ENCODE measurements around the gene KIAA1614.
A peak's percentile ranks its signal among the peaks of the same experiment; 100 is the strongest.

The KIAA1614 gene

DNA sequence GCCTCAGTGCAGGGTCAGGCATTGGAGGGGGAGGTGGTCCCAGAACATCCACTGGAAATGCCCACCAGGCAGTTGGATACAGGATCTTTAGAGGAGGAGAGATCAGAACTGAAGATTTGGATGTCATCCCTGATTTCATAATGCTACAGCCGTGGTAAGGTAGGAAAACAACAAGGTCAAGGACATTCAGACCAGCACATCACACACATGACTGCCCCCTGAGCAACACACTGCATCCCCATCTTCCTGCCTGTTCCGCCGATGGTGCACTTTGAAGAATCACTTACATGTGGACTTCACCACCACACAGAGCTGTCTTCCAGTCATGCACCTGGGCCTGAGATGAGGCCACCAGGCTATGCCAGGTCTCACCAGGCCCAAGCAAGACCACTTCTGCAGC, 16.7 kb downstream of the KIAA1614 start:
- no peak for TF ChIP-seq ARNTL (CRISPR knock-in tag; IDR thresholded peaks at IDR 0.05; ENCODE audit: borderline replicate concordance, low read depth)
- TF ChIP-seq RARB (CRISPR knock-in tag; IDR thresholded peaks at IDR 0.05), result no peak
- no peak for TF ChIP-seq PPARA (CRISPR knock-in tag; IDR thresholded peaks at IDR 0.05; ENCODE audit: borderline replicate concordance)
- no peak for TF ChIP-seq ZNF565 (CRISPR knock-in tag; conservative IDR thresholded peaks at IDR 0.05; ENCODE audit: low read depth)
- TF ChIP-seq CSDC2 (CRISPR knock-in tag; IDR thresholded peaks at IDR 0.05), result no peak
- no peak for TF ChIP-seq ZFP30 (CRISPR knock-in tag; IDR thresholded peaks at IDR 0.05)
- TF ChIP-seq, protein P1, sequence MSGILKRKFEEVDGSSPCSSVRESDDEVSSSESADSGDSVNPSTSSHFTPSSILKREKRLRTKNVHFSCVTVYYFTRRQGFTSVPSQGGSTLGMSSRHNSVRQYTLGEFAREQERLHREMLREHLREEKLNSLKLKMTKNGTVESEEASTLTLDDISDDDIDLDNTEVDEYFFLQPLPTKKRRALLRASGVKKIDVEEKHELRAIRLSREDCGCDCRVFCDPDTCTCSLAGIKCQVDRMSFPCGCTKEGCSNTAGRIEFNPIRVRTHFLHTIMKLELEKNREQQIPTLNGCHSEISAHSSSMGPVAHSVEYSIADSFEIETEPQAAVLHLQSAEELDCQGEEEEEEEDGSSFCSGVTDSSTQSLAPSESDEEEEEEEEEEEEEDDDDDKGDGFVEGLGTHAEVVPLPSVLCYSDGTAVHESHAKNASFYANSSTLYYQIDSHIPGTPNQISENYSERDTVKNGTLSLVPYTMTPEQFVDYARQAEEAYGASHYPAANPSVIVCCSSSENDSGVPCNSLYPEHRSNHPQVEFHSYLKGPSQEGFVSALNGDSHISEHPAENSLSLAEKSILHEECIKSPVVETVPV (CRISPR knock-in tag; IDR thresholded peaks at IDR 0.05), result no peak
- TF ChIP-seq OSR1 (CRISPR knock-in tag; IDR thresholded peaks at IDR 0.05), result no peak
- TF ChIP-seq, protein P2, sequence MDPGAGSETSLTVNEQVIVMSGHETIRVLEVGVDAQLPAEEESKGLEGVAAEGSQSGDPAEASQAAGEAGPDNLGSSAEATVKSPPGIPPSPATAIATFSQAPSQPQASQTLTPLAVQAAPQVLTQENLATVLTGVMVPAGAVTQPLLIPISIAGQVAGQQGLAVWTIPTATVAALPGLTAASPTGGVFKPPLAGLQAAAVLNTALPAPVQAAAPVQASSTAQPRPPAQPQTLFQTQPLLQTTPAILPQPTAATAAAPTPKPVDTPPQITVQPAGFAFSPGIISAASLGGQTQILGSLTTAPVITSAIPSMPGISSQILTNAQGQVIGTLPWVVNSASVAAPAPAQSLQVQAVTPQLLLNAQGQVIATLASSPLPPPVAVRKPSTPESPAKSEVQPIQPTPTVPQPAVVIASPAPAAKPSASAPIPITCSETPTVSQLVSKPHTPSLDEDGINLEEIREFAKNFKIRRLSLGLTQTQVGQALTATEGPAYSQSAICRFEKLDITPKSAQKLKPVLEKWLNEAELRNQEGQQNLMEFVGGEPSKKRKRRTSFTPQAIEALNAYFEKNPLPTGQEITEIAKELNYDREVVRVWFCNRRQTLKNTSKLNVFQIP (CRISPR knock-in tag; IDR thresholded peaks at IDR 0.05; ENCODE audit: borderline replicate concordance, low read depth), result no peak
- TF ChIP-seq ISL1 (CRISPR knock-in tag; IDR thresholded peaks at IDR 0.05), result no peak
- TF ChIP-seq, protein P3, sequence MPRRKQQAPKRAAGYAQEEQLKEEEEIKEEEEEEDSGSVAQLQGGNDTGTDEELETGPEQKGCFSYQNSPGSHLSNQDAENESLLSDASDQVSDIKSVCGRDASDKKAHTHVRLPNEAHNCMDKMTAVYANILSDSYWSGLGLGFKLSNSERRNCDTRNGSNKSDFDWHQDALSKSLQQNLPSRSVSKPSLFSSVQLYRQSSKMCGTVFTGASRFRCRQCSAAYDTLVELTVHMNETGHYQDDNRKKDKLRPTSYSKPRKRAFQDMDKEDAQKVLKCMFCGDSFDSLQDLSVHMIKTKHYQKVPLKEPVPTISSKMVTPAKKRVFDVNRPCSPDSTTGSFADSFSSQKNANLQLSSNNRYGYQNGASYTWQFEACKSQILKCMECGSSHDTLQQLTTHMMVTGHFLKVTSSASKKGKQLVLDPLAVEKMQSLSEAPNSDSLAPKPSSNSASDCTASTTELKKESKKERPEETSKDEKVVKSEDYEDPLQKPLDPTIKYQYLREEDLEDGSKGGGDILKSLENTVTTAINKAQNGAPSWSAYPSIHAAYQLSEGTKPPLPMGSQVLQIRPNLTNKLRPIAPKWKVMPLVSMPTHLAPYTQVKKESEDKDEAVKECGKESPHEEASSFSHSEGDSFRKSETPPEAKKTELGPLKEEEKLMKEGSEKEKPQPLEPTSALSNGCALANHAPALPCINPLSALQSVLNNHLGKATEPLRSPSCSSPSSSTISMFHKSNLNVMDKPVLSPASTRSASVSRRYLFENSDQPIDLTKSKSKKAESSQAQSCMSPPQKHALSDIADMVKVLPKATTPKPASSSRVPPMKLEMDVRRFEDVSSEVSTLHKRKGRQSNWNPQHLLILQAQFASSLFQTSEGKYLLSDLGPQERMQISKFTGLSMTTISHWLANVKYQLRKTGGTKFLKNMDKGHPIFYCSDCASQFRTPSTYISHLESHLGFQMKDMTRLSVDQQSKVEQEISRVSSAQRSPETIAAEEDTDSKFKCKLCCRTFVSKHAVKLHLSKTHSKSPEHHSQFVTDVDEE (CRISPR knock-in tag; IDR thresholded peaks at IDR 0.05), result no peak
- TF ChIP-seq, protein P4, sequence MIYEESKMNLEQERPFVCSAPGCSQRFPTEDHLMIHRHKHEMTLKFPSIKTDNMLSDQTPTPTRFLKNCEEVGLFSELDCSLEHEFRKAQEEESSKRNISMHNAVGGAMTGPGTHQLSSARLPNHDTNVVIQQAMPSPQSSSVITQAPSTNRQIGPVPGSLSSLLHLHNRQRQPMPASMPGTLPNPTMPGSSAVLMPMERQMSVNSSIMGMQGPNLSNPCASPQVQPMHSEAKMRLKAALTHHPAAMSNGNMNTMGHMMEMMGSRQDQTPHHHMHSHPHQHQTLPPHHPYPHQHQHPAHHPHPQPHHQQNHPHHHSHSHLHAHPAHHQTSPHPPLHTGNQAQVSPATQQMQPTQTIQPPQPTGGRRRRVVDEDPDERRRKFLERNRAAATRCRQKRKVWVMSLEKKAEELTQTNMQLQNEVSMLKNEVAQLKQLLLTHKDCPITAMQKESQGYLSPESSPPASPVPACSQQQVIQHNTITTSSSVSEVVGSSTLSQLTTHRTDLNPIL (CRISPR knock-in tag; IDR thresholded peaks at IDR 0.05; ENCODE audit: low read depth), result no peak
- ATAC-seq, result no peak

DNA sequence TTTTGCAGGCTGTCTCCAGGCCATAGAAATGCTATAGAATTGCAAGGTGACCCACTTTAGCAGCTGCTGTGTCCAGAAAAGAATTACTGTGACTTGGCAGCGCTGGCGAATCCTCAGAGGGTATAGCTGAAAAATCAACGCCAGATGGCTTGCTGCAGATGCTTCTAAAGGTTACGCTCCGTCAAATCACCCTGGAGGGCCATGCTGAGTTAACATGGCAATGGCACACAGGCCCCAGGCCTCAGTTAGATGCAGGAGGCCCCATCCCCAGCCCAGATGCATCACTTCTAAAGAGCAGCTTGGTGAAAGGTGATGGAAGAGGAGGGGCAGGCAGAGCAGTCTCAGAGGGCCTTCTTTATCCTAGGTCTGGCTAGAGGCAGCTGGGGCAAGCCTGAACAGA, 18.0 kb downstream of the KIAA1614 start:
- no peak for ATAC-seq
- TF ChIP-seq ZC3H10 (CRISPR knock-in tag; IDR thresholded peaks at IDR 0.05) (no peak), TCF4 (CRISPR knock-in tag; IDR thresholded peaks at IDR 0.05; ENCODE audit: borderline replicate concordance) (peak; percentile 66; the same call in 1 of the 2 replicates)

DNA sequence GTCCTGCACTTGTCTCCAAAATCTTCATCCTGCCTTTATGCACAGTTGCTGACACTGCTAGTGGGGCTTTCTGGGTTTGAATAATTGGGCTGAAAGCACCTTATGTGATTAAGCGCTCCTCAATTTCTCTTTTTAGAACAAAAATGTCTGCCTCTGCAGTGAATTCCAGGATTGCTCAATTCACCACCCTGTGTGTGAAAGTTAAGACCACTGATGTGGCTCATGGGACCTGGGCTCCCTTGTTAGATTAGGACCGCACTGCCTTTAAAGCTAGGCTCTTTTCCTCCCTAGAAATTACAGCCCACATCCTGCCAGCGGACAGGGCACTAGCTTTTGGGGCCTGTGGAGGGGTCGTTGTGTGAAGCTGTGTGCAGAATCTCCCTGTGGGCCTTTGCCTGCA, 18.8 kb downstream of the KIAA1614 start:
- ATAC-seq, result no peak
- TF ChIP-seq RARB (CRISPR knock-in tag; IDR thresholded peaks at IDR 0.05) (no peak), ZNF70 (CRISPR knock-in tag; IDR thresholded peaks at IDR 0.05) (no peak), ESRRG (CRISPR knock-in tag; IDR thresholded peaks at IDR 0.05) (no peak), ARNTL (CRISPR knock-in tag; IDR thresholded peaks at IDR 0.05; ENCODE audit: borderline replicate concordance, low read depth) (no peak)

DNA sequence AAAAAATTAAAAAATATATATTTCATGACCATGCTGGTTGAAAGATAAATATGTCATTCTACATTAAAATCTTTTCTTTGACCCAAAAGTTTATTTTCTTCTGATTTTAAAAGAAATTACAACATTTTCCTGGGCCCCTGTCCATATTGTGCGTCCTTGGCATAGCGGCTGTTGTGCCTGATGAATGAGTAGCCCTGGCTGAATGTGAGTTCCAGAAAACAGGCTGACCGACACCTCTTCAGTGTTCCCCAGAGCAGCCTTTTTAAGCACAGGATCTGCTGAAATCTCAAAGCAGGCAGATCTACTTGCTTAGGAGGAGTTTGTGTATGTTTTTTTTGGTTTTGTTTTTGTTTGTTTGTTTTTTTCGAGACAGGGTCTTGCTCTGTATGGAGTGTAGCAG, 19.7 kb downstream of the KIAA1614 start:
- no peak for TF ChIP-seq ZFP3 (CRISPR knock-in tag; IDR thresholded peaks at IDR 0.05)
- TF ChIP-seq, protein P4 (CRISPR knock-in tag; IDR thresholded peaks at IDR 0.05; ENCODE audit: low read depth), result no peak
- no peak for ATAC-seq

DNA sequence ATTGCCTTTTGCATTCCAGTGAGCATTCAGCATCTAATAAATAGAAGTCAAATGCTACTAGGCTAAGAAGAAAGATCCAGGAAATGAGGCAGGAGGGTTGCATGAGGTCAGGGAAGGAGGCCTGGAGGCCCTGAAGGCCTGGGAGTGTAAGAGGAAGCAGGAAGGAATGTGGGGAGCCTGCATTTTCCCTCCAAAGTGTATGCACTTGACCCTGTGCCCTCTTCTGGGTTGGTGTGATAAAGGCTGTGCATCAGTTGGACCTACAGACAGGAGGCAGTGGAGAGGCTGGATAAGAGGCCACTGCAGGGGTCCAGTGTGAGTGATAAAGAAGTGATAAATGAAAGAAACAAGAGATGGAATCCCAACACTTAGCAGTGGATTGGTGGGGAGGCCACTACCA, 20.4 kb downstream of the KIAA1614 start:
- TF ChIP-seq ZFP3 (CRISPR knock-in tag; IDR thresholded peaks at IDR 0.05), result no peak
- TF ChIP-seq, protein P4 (CRISPR knock-in tag; IDR thresholded peaks at IDR 0.05; ENCODE audit: low read depth), result no peak
- no peak for TF ChIP-seq ARNTL (CRISPR knock-in tag; IDR thresholded peaks at IDR 0.05; ENCODE audit: borderline replicate concordance, low read depth)
- no peak for TF ChIP-seq SNAI2 (CRISPR knock-in tag; IDR thresholded peaks at IDR 0.05)
- TF ChIP-seq ZNF565 (CRISPR knock-in tag; conservative IDR thresholded peaks at IDR 0.05; ENCODE audit: low read depth), result no peak
- no peak for TF ChIP-seq GLIS3 (CRISPR knock-in tag; IDR thresholded peaks at IDR 0.05)
- no peak for ATAC-seq

Data from SK-N-SH treated with all-trans-retinoic acid at 6 μM for 48 hours (cell line).